ENCODE results near the gene RAF1.
A peak's percentile ranks its signal among the peaks of the same experiment; 100 is the strongest.
"Not testable (repeated sequence)": the region's sequence is repeated elsewhere in the genome, so short reads cannot be mapped to it uniquely, and the experiment has no call there.

Gene RAF1

GRCh38 chr3:12675115-12675810, 11.3 kb upstream of the RAF1 start:
- DNase-seq = no peak

GRCh38 chr3:12673956-12674736, 10.2 kb upstream of the RAF1 start:
- not testable (repeated sequence) for DNase-seq

GRCh38 chr3:12671120-12671450, 7.2 kb upstream of the RAF1 start:
- DNase-seq = no peak

GRCh38 chr3:12670365-12671119, 6.6 kb upstream of the RAF1 start:
- no peak for DNase-seq

- no peak for DNase-seq
Measured at GRCh38 chr3:12663401-12663935, 449 bp downstream of the RAF1 start.

- peak; percentile 35 for DNase-seq
Measured at GRCh38 chr3:12662593-12663400, 1.1 kb downstream of the RAF1 start.

- DNase-seq = no peak
Measured at GRCh38 chr3:12661926-12662592, 1.9 kb downstream of the RAF1 start.

GRCh38 chr3:12661375-12661774, 2.5 kb downstream of the RAF1 start:
- DNase-seq = not testable (repeated sequence)

- DNase-seq = no peak
Measured at GRCh38 chr3:12660196-12660595, 3.7 kb downstream of the RAF1 start.

GRCh38 chr3:12659316-12660015, 4.5 kb downstream of the RAF1 start:
- no peak for DNase-seq

GRCh38 chr3:12658593-12659058, 5.3 kb downstream of the RAF1 start:
- no peak for DNase-seq

- no peak for DNase-seq
Measured at GRCh38 chr3:12656850-12657249, 7.1 kb downstream of the RAF1 start.

- no peak for DNase-seq
Measured at GRCh38 chr3:12656193-12656592, 7.7 kb downstream of the RAF1 start.

GRCh38 chr3:12655701-12656100, 8.2 kb downstream of the RAF1 start:
- no peak for DNase-seq

- DNase-seq = no peak
Measured at GRCh38 chr3:12653747-12654146, 10.2 kb downstream of the RAF1 start.

- no peak for DNase-seq
Measured at GRCh38 chr3:12648384-12648959, 15.4 kb downstream of the RAF1 start.

GRCh38 chr3:12644331-12644937, 19.5 kb downstream of the RAF1 start:
- no peak for DNase-seq

- DNase-seq = no peak
Measured at GRCh38 chr3:12643724-12644123, 20.2 kb downstream of the RAF1 start.

- no peak for DNase-seq
Measured at GRCh38 chr3:12643010-12643380, 20.9 kb downstream of the RAF1 start.

- not testable (repeated sequence) for DNase-seq
Measured at GRCh38 chr3:12640853-12641252, 23.1 kb downstream of the RAF1 start.

GRCh38 chr3:12638105-12638504, 25.8 kb downstream of the RAF1 start:
- DNase-seq = no peak
